A549 treated with RU486 at 1 μM for 4 hours (cell line): ENCODE measurements around the gene FAS. TPM values are rescaled to one million over a fixed set of nuclear protein-coding genes. Genes with fewer than 3 reads are reported as not detected.

Source experiments
- total RNA-seq: library from RNA; stranded (reverse); fragments of 200-300 nt; extraction: Qiagen RNA extraction; gene quantifications from 5 replicates; pipeline ENCODE4 v1.2.3, GENCODE V29; 2022; ENCODE audit warnings: low read depth

Gene FAS
- total RNA-seq: 30.2 to 39.9 TPM (median 31.6 TPM) in 5 replicates

GRCh38 chr10:88990384-88991160 is at the start of gene FAS:
TSS of gene FAS (plus strand) at chr10:88990798. CDS start at chr10:88990877, 79 bp downstream.

DNA sequence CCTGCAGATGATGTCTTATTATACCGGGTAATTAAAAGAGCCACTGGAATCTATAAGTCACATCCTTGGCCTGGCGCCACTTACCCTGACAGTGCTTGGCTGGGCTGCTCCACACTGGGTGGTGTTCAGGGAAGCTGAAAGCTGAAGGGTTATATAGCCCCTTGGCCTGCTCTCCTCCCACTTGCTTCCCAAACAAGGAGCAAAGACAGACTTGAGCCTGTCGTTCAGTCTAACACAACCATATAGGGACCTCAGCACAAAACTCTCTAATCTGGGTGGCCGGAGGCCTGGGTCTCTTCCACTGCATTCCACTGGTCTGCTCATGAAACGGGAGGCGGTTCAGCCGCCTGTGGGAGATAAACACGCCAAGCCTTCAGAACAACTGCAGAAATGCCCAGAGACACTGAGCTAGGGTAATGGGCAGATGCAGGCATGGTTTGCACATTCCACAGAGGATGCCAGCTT is 37.9 kb upstream of the FAS start, which contains the start of gene ACTA2:
TSS of gene ACTA2 (minus strand) at position 127 of the 465 bp plus-strand sequence. CDS start 3,843 bp downstream, outside the sequence.

Other genes starting within 250 kb of the FAS start
- gene LIPN, start 230.8 kb upstream of the FAS start, total RNA-seq: not detected in 5 replicates
- gene LIPM, start 188.1 kb upstream of the FAS start, total RNA-seq: not detected in 5 replicates
- gene ANKRD22, start 139.0 kb upstream of the FAS start, total RNA-seq: 0.14 to 0.46 TPM (median 0.27 TPM) in 5 replicates
- gene STAMBPL1, start 110.6 kb upstream of the FAS start, total RNA-seq: 28.9 to 40.1 TPM (median 36.3 TPM) in 5 replicates
- gene ACTA2, start 38.0 kb upstream of the FAS start, total RNA-seq: 17.8 to 22.4 TPM (median 18.3 TPM) in 5 replicates
- 0.09 to 0.13 TPM in 2 of 5 replicates, not detected in the others for gene CH25H, start 216.5 kb downstream of the FAS start, total RNA-seq